Measurements from ENCODE around the gene RAB10.
"Not testable (repeated sequence)": the region's sequence is repeated elsewhere in the genome, so short reads cannot be mapped to it uniquely, and the experiment has no call there.

Gene RAB10

DNA sequence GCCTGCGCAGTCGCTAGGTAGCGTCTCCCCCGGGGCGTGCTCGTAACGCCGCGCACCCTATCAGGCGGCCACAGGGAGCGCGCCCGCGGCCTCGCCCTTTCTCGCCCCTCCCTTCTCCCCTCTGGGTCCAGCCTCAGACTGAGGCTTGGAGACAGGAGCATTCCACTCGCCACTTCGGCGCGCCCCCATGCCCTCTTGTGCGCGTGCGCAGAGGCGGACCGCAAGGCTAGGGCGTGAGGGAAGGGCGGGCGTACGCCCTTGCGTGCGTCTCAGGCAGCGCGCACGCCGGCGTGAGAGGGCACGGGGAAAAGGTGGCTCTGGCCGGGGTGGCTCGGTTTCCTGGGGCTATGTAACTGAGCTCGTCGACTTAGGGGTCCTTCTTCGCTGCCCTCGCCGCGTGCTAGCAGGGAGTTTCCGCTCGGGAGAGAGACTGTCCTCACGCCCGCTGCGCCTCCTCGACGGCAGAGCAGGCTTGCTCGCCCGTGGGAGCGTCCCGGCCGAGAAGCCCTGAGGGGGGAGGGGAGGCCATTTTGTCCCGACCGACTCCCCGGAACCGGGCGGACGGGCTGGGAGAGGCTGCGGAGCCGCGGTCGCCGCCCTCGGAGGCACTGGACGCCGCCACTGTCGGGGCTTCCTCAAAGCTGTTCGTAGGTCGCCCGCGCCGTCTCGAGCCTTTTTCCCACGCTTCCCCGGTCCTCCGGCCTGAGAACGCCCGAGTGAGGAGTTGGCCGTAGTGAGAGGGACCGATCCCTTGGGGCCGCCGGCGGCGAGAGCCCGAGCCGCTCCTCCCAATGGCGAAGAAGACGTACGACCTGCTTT, at the start of gene RAB10:
Gene RAB10, plus strand, starts transcription at position 267 of the 819 bp plus-strand sequence. Its CDS starts 525 bp downstream, at position 792.
- peak; percentile 90 for FAIRE-seq

GRCh38 chr2:25988134-25988533, 45.8 kb upstream of the RAB10 start:
- FAIRE-seq: no peak

- no peak for FAIRE-seq
Measured at GRCh38 chr2:25989154-25989553, 44.7 kb upstream of the RAB10 start.

- no peak for FAIRE-seq
Measured at GRCh38 chr2:25991965-25992364, 41.9 kb upstream of the RAB10 start.

GRCh38 chr2:25992556-25992955, 41.3 kb upstream of the RAB10 start:
- FAIRE-seq: no peak

DNA sequence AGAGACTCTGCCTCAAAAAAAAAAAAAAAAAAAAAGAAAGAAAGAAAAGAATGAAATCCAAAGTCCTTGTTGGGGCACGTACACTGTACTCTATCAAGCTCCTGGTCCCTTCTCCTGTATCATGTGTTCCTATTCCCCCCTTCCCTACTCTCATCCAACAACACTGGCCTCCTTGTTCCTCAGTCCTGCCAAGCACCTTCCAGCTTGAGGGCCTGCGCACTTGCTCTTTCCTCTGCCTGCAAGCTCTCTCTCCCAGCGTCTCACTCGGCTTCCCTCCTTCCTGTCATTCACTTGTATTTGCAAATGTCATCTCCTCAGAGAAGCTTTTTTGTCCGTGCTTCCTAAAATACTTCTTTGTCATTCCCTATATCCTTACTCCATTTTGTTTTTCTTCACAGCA, 40.8 kb upstream of the RAB10 start:
- FAIRE-seq: no peak

DNA sequence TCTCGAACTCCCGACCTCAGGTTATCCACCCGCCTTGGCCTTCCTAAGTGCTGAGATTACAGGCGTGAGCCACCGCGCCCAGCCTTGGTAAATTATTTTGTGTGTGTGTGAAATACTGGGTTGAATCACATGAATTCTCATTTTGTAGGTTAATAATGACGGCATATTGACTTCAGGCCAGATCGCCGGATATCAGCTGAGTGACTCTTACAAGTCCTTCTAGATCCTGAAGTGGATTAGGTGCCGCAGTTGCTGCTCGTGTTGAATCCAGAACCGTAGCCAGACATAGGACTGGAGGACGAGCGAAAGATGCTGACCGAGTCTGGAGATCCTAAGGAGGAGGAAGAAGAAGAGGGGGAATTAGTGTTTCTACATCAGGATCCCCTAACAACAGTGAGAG, 39.4 kb upstream of the RAB10 start:
- FAIRE-seq: no peak

GRCh38 chr2:25996844-25997243, 37.0 kb upstream of the RAB10 start:
- no peak for FAIRE-seq

GRCh38 chr2:25998816-25999383, 35.0 kb upstream of the RAB10 start:
- FAIRE-seq: not testable (repeated sequence)

- FAIRE-seq: not testable (repeated sequence)
Measured at GRCh38 chr2:25999406-25999805, 34.5 kb upstream of the RAB10 start.

DNA sequence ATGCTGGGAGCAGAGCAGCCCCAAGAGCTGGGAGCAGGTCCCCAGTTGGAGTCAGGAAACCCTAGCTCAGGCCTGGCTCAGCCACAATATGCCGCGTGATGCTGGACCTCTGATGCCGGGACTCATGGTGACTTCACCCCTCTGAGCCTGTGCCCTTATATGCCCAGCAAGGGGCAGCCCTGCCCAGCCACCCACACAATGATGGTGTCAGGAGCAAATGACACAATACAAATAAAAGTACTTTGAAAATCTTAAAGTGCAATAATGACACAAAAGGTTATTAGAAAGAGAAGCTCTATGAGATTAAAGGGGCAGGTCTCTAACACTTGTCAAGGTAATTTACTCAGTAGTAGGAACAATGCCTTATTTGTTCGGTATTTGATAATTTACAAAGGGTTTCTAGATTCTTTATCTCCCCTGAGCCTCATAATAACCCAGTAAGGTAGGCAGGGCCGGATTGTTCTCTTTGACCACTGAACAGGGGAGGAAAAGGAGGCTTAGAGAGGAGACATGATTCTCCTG, 33.3 kb upstream of the RAB10 start:
- no peak for FAIRE-seq

- no peak for FAIRE-seq
Measured at GRCh38 chr2:26001743-26002351, 32.0 kb upstream of the RAB10 start.

DNA sequence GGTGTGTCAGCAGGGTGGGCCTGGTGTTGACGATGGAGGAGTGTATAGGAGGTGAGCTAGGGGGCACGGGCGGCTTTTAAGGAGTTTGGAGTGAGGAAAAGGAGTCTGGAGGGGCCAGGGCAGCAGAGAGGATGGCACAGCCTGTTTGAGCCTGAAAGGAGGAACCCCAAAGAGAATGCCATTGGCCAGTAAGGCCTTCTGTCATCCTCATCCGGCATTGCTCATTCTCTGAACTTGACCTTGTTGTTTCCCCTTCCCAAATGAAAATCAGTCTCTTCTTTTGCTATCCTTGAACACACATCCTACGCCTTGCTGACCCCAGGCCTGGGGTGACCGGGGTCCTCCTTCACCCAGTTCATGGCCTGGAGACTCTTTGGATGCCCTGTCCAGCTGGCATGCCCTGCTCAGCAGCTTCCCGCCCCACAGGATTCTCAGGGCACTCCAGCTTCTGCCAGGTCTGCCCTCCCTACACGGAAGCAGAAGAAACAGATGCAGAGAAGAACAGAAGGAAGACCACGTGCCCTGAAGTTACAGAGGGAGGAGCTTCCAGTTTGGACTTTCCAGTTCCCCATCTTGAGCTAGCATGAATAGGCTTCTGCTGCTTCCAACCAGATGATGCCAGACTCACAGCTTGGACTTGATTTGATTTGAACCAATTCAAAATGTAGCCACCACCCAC, 31.1 kb upstream of the RAB10 start:
- no peak for FAIRE-seq

DNA sequence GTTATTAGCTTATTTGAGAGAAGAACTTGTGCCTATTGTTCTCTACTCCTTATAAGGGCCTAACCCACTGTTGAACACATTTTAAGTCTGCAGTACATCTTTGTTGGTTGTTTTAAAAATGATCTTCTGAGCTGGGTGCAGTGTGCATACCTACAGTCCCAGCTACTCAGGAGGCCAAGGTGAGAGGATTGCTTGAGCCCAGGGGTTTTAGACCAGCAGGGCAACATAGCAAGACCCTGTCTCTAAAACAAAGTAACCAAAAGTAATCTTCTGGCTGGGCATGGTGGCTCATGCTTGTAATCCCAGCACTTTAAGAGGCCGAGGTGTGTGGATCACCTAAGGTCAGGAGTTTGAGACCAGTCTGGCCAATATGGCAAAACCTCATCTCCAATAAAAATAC, 25.8 kb upstream of the RAB10 start:
- no peak for FAIRE-seq

GRCh38 chr2:26008851-26009566, 24.9 kb upstream of the RAB10 start:
- no peak for FAIRE-seq

- no peak for FAIRE-seq
Measured at GRCh38 chr2:26009567-26009963, 24.3 kb upstream of the RAB10 start.

DNA sequence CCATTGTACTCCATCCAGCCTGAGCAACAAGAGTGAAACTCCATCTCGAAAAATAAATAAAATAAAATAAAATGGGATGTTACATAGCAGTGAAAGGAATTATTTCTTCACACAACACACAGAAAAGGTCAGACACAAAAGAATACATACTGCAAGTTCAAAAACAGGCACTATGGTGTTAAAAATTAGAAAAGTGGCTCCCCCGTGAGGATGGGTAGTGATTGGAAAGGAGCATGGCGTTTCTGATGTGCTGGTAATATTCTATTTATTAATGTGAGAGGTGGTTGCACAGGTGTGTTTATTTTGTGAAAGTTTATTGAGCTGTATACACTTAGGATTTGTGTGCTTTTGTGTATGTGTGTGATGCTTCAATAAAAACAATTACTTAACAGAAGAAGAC, 22.9 kb upstream of the RAB10 start:
- no peak for FAIRE-seq

DNA sequence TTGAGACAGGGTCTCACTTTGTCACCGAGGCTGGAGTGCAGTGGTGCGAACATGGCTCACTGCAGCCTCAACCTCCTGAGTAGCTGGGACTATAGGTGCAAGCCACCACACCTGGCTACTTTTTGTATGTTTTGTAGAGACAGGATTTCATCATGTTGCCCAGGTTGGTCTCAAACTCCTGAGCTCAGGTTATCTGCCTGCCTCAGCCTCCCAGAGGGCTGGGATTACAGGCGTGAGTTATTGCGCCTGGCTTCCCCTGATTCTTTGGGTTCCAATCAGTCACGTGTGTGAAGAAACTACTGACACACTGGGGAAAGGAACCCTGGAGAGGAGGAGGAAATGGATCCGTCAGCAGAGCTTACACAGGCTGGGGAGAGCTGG, 22.3 kb upstream of the RAB10 start:
- FAIRE-seq: no peak

- FAIRE-seq: no peak
Measured at GRCh38 chr2:26011990-26012856, 21.7 kb upstream of the RAB10 start.

GRCh38 chr2:26013668-26014067, 20.2 kb upstream of the RAB10 start:
- no peak for FAIRE-seq

GRCh38 chr2:26016012-26016705, 17.7 kb upstream of the RAB10 start:
- FAIRE-seq: no peak
